Kidney epithelial cell (primary cell): Measurements from ENCODE around the gene TACC2. TPM values are rescaled to one million over a fixed set of nuclear protein-coding genes. Genes with fewer than 3 reads are reported as not detected.

ENCODE experiments used
- DNase-seq: peaks from one replicate; pipeline ENCODE4 v3.0.0-alpha.2; 2010; ENCODE audit warnings: low read depth
- H3K27me3 ChIP-seq: 2 replicates; pipeline ENCODE4 v1.6.0; 2011; ENCODE audit warnings: low read length; ENCODE audit not compliant: control insufficient read depth, insufficient read depth
- H3K36me3 ChIP-seq: 2 replicates; pipeline ENCODE4 v1.5.1; 2011; ENCODE audit warnings: low read length; ENCODE audit not compliant: control insufficient read depth, insufficient read depth
- H3K4me3 ChIP-seq: 2 replicates; pipeline ENCODE4 v1.5.1; 2011; ENCODE audit warnings: low read depth, mild to moderate bottlenecking, control low read depth, low read length
- total RNA-seq: library from RNA; depleted of rRNA; stranded (reverse); fragments of >200 nt; gene quantifications from 2 replicates; pipeline ENCODE4 v1.2.3, GENCODE V29; 2015
- TF ChIP-seq, protein P1 (sequence below): IDR thresholded peaks from 2 replicates; pipeline ENCODE4 v1.5.1; 2011; ENCODE audit warnings: mild to moderate bottlenecking, moderate library complexity, low read length, control low read depth, inconsistent platforms; ENCODE audit not compliant: insufficient read depth, poor library complexity, severe bottlenecking

TACC2 gene
- total RNA-seq, 1 donor from 2014 or later = 26.9 TPM

DNA sequence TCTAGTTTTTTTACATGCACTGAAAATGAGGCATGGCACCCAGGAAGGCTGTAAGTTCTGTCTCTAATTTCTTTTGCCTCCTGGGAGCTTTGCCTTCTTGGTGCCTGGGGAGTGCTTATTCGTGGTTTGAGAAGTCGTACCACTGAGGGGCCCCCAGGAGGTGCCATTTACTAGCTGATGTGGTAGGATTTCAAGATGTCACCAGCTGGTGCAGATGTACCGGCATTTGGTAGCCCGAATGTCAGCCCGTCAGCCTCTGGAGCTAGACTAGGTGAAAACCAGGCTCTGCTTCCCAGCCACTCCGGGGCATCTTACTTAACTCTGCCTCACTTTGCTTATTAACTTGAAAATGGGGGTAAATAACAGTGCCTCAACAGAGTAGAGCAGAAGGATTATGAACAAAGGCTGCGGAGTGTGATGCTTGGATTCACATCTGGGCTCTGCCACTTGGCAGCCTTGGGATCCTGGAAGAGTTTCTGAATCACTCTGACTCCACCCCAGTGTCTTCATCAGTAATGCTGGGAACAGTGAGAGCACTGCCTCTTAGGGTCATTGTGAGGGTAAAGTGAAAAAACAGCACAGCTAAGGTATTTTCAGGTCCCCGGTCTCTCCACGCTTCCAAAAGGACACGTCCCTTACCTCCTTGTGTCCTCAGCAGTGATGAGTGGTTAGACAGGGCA is 250.8 kb downstream of the TACC2 start:
- no peaks in the 10 kb centered on the region for H3K27me3 ChIP-seq
- no peak overlapping the region for H3K4me3 ChIP-seq
- no peaks in the 10 kb centered on the region for H3K36me3 ChIP-seq
- TF ChIP-seq, protein P1, sequence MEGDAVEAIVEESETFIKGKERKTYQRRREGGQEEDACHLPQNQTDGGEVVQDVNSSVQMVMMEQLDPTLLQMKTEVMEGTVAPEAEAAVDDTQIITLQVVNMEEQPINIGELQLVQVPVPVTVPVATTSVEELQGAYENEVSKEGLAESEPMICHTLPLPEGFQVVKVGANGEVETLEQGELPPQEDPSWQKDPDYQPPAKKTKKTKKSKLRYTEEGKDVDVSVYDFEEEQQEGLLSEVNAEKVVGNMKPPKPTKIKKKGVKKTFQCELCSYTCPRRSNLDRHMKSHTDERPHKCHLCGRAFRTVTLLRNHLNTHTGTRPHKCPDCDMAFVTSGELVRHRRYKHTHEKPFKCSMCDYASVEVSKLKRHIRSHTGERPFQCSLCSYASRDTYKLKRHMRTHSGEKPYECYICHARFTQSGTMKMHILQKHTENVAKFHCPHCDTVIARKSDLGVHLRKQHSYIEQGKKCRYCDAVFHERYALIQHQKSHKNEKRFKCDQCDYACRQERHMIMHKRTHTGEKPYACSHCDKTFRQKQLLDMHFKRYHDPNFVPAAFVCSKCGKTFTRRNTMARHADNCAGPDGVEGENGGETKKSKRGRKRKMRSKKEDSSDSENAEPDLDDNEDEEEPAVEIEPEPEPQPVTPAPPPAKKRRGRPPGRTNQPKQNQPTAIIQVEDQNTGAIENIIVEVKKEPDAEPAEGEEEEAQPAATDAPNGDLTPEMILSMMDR = no peak
- no peak for DNase-seq

DNA sequence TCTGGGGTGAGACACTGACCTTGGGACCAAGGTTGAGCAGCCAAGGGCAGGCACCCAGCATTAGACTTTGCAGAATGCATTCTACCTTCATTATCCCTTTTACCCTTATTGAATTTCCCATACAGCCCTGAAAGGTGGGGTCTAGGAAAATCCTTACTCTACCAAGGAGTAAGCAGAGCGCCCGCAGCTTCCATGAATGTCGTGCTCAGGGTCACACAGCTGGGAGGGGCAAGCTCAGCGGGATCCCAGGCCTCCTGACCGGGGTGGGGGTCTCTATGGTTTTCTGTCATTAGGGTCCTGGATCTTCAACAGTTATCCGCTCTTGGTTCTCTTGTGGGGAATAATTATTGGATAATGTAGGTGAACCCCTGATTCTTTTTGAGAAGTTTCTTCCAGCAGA is 251.4 kb downstream of the TACC2 start:
- TF ChIP-seq, protein P1 = no peak

DNA sequence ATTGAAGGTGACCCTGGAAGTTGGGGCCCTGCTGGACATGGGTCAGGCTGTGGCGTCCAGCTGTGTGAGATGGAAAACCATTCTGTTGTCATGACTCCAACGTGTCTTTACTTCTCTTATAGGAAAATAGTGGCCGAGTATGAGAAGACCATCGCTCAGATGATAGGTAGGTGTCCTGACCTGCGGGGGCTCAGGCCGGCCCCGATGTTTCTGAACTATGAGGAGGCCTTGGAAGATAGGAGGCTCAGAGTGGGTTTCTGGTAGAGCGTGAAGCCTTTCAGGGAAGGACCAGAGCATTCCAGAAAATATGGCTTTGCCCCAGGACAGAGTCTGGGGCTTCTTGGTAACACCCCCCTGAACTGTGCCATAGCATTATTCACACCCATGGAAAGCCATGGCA is 252.9 kb downstream of the TACC2 start:
- Histone ChIP-seq H3K4me3 (no peak overlapping the region), H3K27me3 (no peaks in the 10 kb centered on the region), H3K36me3 (no peaks in the 10 kb centered on the region)
- TF ChIP-seq, protein P1 = no peak
- DNase-seq = no peak

More for the DNA sequence above, 251.4 kb downstream of the TACC2 start:
- Histone ChIP-seq H3K36me3 (no peaks in the 10 kb centered on the region), H3K27me3 (no peaks in the 10 kb centered on the region), H3K4me3 (no peak overlapping the region)
- no peak for DNase-seq

DNA sequence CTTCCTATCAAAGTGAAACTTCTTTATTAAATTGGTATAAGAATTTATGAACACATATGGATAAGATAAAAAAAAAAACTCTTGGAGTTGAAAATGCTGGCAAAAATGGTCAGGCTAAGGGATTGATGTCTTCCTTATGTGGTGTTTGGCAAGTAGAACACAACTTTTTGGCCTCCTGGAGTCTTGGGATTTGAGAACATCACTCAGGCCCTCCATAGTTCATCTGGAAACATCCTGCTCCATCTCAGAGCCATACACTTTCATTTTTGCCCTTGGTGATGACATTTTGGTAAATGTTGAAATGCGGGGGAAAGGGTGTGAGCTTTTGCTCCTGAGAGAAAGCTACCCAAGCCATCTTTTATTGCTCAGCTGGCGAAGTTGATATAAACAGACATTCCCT is 254.6 kb downstream of the TACC2 start:
- no peak for DNase-seq
- Histone ChIP-seq H3K36me3 (no peaks in the 10 kb centered on the region), H3K27me3 (no peaks in the 10 kb centered on the region), H3K4me3 (no peak overlapping the region)
- TF ChIP-seq, protein P1 = no peak

DNA sequence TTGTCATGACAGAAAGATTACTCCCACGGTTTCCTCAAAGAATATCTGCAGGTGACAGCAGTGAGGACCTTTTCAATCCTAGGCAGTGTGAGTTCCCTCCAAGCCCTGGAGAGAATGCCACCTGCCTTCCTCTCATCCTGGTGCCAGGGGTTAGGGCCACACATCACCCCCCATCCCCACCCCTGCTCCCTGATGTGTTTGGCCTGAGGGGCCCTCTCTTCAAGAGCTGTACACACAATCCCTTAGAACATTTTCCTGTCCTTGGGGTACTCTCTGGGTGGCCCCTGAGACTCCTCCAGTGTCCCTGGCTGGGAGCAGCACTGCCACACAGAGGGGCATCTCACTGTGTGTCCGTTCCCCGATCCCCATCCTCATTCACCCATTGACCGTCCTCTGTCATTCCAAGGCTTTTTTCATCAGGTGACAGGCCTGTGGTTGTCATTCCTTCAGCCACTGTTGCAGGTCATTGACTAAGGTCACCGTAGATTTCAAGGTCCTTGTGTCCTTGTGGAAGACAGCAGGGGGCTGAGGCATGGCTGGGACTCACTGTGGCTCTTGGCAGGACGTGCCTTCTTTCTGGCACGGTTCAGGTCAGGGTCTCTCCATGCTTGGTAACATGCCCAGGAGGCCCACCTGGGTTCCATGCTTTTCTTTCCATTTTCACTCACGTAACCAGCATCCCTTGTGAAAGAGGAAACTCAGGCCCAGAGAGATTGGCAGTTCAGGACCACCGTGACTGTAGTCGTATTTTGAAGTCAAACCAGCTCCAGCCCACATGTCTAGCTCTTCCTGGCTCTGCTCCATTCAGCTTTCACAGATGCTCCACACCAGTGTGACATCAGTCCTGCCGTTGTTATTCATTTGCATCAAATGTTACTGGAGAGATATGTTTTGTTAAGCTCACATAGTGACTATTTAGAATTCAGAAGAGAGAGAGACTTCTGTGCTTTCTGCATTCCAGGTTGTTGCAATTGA is 255.3 kb downstream of the TACC2 start:
- TF ChIP-seq, protein P1 = no peak
- Histone ChIP-seq H3K4me3 (no peak overlapping the region), H3K27me3 (no peaks in the 10 kb centered on the region), H3K36me3 (no peaks in the 10 kb centered on the region)
- no peak for DNase-seq
